ENCODE data around the gene NLRP12.
A peak's percentile ranks its signal among the peaks of the same experiment; 100 is the strongest.

GRCh38 chr19:53809518-53810186 is 14.5 kb downstream of the NLRP12 start:
- TF ChIP-seq CTCF (IDR thresholded peaks at IDR 0.05 in 8 of 11, conservative IDR thresholded peaks at IDR 0.05 in 3 of 11): peak in 2 of 11 experiments; percentile 23 to 26
- peak in 1 of 3 donors; percentile 43 for TF ChIP-seq POLR2AphosphoS5 (IDR thresholded peaks at IDR 0.05)
- TF ChIP-seq POLR2A (IDR thresholded peaks at IDR 0.05): no peak
